KBM-7 (cell line): ENCODE results near the gene CMIP.
A peak's percentile ranks its signal among the peaks of the same experiment; 100 is the strongest.

Experiments used
- DNase-seq: peaks from one replicate; pipeline ENCODE4 v3.0.0-alpha.2; 2015
- in situ Hi-C: fragments of 300-500 bp; cut with MboI; formaldehyde crosslinking; loops from 2 replicates; pipeline ENCODE4 v1.14.3; 2020; ENCODE audit warnings: low sequenced_read_pairs, low pct_unique_long_range_greater_than_20kb, mixed read lengths

Gene CMIP

DNA sequence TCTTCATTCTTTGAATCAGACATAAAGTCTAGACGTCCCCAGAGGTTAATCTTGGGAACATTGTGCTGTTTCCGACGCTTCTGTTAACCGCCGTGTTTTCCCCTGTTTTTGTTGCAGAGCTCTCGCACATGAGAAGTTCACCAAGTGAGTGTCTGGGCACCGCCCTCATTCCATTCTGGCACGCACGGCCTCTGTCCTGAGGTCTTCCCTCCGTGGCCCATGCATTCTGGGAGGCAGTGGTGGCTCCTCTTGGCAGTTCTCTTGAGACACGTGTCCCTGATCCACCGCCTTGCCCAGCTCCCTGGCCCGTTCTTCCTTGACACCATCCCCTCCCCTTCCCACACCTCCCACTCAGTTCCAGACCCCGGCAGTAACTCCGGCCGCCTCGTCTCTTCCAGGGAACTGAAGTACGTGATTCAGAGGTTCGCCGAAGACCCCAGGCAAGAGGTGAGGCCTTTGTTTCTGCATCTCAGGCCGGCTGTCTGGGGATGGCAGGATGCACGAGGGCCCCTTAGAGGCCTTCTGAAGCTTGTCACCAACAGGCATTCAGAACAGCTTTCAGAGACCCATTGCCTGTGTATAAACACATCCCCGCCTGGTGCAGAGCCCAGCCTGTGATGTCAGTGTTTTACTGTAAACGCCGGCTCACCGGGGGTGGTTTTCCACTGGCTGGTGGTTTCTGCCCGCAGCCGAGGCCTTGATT lies 248.6 kb downstream of the CMIP start:
- in situ Hi-C loops = no loop called here
- DNase-seq = no peak

DNA sequence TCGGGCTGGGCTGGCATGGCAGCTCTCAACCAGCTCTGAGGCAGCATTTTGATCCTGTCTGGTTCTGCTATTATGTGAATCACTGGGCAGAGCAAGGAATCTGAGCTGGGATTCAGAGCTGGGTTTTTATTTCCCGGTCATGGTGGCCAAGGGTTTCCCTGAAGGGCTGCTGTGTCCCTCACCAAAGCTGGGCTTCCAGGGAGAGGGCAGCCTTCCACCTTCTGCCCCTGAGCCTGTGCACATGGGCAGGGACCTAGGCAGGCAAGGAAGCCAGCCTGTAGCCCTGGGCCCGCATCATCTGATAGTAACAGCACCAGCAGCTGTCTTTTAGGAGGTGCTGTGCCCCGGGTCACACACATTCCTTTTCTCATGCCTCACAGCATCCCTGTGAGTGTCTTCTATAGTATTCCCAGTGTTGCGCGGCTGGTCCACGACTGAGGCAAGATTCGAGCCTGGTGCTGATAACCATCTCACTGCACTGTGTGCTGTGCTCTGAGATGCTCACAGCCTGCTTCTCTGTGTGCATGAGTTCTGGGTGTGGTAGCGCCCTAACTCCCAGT lies 249.2 kb downstream of the CMIP start:
- in situ Hi-C loops = no loop called here
- no peak for DNase-seq

DNA sequence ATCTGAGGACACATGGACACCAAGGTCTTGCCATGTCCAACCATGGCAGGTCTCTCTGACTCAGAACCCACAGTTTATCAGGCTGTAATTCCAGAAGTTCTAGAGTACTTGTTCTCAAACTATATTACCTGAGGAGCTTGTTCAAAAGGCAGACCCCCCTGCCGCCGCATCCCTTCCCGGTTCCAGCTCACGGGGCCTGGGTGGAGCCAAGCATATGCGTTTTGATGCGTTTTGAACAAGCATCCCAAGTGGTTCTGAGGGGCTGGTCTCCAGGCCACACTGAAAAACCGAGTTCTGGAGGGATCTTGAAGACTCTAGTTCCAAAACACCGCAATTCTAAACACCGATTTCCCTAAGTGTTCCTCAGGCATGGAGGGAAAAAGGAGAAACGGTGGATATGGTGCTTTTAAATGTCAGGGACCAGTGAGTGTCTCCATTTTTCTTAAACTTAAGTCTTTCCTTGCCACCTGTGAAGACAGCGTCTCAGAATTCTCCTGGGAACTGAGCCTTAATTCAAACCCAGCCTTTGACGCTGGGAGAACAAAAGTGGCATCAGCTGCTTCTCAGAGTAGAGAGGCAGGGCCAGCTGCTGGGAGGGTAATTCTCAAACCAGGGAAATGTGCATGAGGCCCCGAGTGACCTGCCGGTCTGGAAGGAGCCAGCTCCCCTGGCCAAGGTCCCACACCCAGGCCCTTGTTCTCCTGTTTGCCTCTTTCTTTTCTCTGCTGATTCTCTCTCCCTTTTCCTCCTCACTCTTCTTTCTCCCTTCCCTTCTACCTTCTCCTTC lies 250.1 kb downstream of the CMIP start:
- in situ Hi-C loops = no loop called here
- no peak for DNase-seq

DNA sequence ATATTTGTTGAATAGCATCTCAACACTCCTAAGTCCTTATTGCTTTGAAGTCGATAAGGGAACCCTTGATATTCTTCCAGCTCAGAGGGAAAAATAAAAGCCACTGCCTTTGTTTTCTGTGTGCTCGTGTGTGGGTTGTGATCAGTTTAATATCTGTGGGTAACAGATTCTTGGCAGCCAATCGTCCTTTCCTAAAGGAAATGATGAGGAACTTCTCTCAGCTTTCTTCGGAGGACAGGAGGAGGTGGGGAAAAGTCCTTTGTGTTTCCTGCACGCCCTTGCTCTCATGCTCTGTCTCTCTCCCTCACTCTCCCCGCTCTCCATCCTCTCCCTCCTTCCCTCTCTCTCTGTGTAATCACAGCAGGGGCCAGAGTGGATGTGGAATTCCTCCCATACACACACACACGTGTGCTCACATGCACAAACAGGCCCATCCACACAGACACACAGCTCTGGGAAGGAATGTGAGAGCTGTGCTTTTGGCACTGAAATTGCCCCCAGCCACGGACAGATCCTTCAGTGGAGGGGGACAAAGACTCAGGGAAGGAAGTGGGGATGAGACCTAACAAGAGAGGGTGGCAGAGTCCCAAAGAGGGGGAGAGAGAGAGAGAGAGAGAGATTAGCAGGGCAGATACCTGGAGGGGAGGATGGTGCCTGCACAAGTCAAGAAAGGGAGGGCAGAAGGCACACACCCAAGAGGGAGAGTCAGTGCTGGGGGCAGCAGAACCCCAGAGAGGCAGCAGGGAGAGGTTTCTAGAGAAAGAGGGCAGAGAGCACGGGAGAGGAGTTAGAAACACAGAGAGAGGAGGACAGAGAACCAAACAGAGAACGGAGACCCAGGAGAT lies 250.9 kb downstream of the CMIP start:
- no peak for DNase-seq
- in situ Hi-C loops = no loop called here

DNA sequence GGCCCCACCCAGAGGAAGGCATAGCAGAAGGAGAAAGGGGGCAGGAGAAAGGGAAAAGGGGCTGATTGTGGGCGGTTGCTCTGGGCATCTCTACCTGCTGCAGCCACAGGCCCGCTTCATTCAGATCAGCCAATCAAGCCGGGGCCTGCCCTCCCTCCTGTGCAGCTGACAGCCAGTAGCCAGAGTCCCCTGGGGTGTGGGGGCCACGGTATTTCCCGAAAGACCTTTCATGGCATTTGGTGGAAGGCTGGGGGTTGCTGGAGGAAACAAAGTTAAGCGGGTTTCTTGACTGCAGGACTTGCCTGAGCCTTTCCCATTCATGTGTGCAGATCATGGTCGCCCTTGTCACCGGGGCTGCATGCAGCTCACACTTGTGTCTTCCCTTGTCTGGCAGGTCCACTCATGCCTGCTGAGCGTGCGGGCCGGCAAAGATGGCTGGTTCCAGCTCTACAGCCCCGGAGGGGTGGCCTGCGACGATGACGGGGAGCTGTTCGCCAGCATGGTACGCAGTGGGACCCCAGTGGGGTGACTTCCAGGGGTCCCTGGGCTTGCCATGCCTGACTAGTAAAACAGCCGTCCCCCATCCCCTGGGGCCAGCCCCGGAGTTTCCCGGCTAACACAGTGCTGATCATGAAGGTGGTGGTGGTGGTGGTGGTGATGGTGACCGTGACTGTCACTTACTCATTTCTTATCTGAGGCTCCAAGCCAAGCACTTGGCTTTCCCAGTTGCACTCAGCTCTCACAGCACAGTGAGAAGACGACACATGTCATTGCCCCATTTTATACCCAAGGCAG lies 251.8 kb downstream of the CMIP start:
- in situ Hi-C loops = no loop called here
- no peak for DNase-seq

DNA sequence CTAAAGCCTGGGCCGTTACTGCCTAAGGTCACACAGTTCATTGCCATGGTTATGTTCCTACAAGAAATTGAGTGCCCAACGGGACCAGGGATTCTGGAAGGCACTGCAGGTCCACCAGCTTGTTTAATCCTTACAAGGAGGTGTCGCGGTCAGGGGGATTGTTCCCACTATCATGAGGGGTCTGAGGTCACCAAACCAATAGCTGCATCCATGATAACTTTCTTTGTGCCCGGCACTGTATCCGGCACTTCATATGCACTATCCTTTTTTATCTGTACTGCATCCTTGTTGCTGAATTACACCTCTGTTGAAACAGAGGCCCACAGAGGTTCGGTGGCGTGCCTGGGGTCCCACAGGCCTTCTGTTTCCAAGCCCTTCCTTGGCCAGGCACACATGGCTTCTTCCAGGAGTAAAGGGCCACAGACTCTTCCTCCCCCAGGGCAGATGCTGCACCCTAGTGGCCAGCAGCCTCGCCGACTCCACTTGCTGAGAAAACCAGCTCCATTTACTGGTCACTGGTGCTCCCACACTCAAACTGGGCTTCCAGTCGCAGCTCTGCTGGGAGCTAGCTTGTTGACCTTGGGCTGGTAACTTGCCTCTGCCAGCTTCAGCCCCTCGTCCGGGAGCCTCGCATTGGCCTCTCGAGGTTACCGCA lies 252.5 kb downstream of the CMIP start:
- DNase-seq = peak; percentile 72
- in situ Hi-C loops = no loop called here

DNA sequence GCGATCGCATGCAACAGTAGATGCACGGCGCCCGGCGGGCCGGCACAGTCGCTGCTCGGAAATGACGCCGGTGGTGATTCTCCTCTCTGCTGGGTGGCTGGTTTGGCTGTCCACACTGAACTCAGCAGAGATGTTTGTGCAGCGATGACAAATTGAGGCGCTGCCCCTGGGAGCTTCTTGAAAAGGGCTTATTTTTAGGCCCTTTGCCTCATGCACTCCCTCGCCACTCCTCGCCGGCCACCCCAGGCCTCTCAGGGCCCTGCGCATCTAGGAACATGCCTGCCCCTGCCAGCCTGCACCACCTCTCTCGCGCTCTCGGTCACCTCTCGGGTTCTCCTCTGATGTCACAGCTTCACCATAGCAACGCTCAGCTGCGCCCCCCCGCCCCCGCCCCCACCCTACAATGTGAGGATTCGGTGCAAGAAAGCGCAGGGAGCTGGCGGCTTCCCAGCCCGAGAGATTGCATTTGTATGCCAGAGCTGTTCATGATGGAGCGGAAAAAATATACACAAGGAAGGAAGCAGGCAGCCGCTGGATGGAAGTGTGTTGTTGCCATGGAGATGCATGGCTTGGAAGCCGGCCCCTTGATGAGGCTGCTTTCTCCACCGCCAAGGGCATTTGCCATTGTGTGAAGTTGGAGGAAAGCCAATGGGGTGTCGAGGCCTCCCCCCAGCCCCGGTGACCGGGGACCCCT lies 253.2 kb downstream of the CMIP start:
- DNase-seq = no peak
- in situ Hi-C loops = no loop called here

DNA sequence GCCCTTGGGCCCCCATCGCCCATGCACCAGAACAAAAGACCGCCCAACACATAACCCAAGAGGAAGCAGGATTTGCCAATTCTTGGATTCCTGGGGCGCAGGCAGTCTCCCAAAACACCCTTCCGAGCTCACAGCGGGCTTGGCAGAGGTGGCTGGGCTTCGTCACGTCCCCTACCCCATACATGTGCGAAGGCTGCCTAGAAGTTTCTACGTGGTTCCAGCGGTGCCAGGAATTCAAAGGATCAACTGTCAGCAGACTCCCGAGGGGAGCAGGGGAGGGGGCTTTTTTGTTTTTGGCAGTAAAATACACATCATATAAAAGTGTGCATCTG lies 253.7 kb downstream of the CMIP start:
- DNase-seq = no peak
- in situ Hi-C loops = no loop called here

DNA sequence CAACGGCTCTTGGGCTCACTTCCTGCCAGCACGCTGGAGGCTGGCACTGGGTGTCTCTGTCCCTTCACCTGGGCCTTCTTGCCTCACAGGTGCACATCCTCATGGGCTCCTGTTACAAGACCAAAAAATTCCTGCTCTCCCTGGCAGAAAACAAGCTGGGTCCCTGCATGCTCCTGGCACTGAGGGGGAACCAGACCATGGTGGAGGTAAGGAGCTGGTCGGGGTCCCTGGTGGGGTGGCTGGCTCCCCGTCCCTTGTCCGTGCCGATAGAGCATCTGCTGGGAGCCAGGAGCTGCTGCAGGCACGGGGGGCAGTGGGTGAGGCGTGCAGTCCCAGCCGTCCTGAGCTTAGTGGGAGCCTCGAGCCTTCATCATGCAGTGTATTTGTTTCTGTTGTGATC lies 255.0 kb downstream of the CMIP start:
- no peak for DNase-seq
- in situ Hi-C loops = no loop called here

DNA sequence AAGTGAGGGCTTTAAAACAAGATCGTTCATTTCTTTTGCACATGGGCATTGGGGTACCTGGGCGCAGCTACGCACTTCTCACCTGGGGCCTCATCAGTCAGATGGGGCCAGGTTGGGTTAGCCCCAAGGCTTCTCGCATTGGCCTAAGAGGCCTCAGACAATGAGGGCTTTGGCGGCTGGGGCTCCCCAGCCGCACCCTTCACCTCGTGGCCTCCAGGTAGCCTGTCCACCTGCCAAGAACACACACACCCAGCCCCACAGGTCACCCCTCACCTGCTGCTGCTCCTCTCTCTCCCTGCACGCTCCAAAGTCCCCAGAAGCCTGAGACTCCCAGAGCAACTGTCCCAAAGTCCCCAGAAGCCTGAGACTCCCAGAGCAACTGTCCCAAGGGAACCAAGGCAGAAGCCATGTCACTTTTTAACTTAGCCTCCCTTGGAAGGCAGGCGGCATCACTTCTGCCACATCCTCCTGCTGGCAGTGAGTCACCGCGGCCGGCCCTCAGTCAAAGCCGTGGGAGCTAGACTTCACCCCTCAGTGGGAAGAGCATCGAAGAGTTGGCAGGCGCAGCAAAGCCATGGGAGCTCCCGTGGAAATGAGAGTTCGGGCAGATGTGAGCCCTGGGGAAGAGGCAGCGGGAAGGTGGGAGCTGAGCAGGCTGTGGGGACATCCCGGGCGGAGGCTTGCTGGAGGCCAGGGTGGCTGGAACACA lies 255.6 kb downstream of the CMIP start:
- DNase-seq = no peak
- in situ Hi-C loops = loop anchor here (25.0 kb wide), 1 partner anchor 313 kb away; no protein-coding TSS in a partner anchor

DNA sequence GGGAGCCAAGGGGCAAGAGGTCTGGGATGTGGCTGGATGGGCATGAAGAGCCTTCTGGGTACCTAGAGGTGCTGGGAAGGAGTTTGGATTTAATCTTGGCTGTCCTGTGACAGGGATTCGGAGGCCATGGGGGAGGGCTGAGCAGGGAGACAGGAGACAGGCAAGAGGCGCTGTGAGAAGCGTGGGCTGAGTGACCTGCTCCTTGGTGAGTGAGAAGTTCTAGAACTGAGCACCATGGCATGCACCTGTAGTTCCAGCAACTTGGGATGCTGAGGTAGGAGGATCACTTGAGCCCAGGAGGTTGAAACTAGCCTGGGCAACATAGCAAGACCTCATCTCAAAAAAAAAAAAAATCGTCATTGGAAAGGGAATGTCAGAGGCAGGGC lies 256.2 kb downstream of the CMIP start:
- in situ Hi-C loops = loop anchor here (25.0 kb wide), 1 partner anchor 313 kb away; no protein-coding TSS in a partner anchor

DNA sequence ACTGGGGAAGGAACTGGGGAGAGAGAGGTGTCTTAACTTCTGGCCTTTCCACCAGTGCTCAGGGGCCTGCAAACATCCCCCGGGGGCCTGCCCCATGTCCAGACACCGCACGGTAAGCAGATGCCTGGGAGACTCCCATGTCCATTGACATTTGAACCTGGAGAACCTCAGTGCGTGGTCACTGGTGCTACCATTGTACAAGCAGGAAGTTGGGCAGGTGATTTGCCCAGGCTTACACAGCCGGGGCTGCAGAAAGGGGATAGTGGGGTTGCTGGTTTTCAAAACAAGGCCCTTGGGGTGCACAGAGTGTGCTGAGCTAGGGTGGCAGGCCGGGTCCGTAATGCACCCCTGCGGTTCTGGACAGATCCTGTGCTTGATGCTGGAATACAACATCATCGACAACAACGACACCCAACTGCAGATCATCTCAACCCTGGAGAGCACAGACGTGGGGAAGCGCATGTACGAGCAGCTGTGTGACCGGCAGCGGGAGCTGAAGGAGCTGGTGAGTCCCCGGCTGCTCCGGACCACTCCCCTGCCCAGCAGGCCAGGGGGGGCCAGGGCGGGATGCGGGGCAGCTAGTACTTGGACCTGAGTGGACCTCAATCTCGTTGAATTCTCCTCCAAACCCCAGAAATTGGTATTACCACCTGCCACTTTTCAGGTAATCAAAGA lies 256.8 kb downstream of the CMIP start:
- in situ Hi-C loops = loop anchor here (25.0 kb wide), 1 partner anchor 314 kb away; no protein-coding TSS in a partner anchor
- no peak for DNase-seq

More for the DNA sequence above, 256.2 kb downstream of the CMIP start:
- DNase-seq = no peak

DNA sequence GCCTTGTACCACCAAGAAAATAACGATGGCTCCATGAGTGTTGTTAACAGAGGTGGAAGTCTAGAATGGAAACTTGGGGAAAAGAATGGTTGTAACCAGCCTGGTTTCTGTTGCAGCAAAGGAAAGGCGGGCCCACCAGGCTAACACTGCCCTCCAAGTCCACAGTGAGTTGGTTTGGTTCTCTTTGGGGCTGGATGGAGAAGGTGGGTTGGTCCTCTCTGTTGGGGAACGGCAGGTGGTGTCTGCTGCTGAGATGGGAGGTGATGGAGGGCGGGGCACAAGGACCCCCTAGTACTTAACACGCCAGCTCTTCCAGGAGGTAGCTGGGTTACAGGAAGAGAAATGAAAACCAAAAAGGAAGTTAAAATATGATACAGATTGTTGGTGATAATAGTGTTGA lies 257.9 kb downstream of the CMIP start:
- in situ Hi-C loops = loop anchor here (25.0 kb wide), 1 partner anchor 315 kb away; no protein-coding TSS in a partner anchor

DNA sequence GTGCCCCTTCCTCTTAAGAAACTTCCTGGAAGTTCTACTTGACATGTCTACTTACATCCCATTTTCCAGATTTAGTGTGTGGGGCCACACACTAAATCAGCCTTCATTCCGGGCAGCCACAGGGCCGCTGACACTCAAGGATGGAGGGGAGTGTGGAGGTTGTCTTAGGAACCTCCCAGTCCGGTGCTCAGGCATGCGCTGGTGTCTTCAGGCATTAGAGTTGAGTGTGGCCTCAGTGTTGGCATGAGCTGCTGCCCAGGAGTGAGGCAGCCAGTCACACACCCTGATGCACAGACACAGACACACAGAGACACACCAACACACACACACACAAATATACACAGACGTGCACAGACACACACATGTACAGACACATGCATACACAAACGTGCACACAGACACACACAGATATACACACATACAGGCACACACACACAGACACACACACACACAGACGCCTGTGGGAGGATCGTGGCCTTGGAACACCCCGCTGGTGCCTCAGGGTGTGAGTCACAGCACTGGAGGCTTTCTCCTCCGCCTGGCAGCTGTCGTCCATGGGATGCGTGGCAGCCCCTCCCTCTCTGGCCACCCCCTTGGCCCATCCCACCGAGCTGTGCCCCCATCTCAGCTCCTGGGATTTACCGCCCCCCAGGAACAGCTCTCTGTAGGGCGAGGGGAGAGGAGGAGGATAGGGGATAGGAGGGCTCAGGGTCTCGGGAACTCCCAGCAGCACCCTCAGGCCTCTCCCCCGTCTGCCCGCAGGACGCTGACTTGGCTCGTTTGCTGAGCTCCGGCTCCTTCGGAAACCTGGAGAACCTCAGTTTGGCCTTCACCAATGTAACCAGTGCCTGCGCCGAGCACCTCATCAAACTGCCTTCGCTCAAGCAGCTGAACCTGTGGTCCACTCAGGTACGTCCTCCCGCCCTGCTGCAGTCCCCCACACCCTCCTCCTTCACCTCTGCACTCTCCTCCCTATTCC lies 258.9 kb downstream of the CMIP start:
- no peak for DNase-seq
- in situ Hi-C loops = loop anchor here (25.0 kb wide), 1 partner anchor 316 kb away; no protein-coding TSS in a partner anchor

More for the DNA sequence above, 257.9 kb downstream of the CMIP start:
- no peak for DNase-seq

DNA sequence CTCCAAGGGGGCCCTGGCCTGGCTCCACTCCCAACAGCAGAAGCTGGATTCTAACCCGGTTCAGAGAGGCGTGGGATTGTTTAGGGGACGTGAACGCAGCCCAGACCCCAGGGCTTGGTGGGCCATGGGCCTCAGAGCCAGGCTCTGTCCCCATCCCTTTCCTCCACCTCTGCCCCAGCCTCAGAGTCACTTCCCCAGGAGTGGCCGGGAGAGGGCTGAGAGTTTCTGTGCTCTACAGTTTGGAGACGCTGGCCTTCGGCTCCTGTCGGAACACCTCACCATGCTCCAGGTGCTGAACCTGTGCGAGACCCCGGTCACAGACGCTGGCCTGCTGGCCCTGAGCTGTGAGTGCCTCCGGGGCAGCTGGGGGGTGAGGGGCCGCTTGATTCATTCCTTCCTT lies 260.7 kb downstream of the CMIP start:
- in situ Hi-C loops = loop anchor here (25.0 kb wide), 1 partner anchor 318 kb away; no protein-coding TSS in a partner anchor
- DNase-seq = no peak
